Bronchial epithelial cell (primary cell): ENCODE data around the gene PIAS3. TPM values are rescaled to one million over a fixed set of nuclear protein-coding genes. Genes with fewer than 3 reads are reported as not detected.

Experiments
- DNase-seq: peaks from one replicate; pipeline ENCODE4 v3.0.0-alpha.2; 2010; ENCODE audit warnings: low read depth
- FAIRE-seq: peaks from 2 replicates; lab custom pipeline; 2011; peaks lifted over from hg19 to GRCh38; lab: Jason Lieb, UNC
- H3K27me3 ChIP-seq: 2 replicates; pipeline ENCODE4 v1.5.1; 2011; ENCODE audit warnings: low read length; ENCODE audit not compliant: control insufficient read depth, insufficient read depth
- H3K36me3 ChIP-seq: 2 replicates; pipeline ENCODE4 v1.5.1; 2011; ENCODE audit warnings: low read length; ENCODE audit not compliant: control insufficient read depth, insufficient read depth
- H3K4me3 ChIP-seq: 2 replicates; pipeline ENCODE4 v1.5.1; 2011; ENCODE audit warnings: mild to moderate bottlenecking, low read depth, low read length, control low read depth
- total RNA-seq: library from RNA; depleted of rRNA; stranded (reverse); fragments of >200 nt; gene quantifications from 2 replicates; pipeline ENCODE4 v1.2.1, GENCODE V29; 2014
- TF ChIP-seq, protein P1 (sequence below): IDR thresholded peaks from 2 replicates; pipeline ENCODE4 v1.5.1; 2011; ENCODE audit warnings: mild to moderate bottlenecking, moderate library complexity, low read length, control low read depth, inconsistent platforms; ENCODE audit not compliant: insufficient read depth, severe bottlenecking

PIAS3 gene
- total RNA-seq, 1 donor from 2014 or later: 5.0 TPM

DNA sequence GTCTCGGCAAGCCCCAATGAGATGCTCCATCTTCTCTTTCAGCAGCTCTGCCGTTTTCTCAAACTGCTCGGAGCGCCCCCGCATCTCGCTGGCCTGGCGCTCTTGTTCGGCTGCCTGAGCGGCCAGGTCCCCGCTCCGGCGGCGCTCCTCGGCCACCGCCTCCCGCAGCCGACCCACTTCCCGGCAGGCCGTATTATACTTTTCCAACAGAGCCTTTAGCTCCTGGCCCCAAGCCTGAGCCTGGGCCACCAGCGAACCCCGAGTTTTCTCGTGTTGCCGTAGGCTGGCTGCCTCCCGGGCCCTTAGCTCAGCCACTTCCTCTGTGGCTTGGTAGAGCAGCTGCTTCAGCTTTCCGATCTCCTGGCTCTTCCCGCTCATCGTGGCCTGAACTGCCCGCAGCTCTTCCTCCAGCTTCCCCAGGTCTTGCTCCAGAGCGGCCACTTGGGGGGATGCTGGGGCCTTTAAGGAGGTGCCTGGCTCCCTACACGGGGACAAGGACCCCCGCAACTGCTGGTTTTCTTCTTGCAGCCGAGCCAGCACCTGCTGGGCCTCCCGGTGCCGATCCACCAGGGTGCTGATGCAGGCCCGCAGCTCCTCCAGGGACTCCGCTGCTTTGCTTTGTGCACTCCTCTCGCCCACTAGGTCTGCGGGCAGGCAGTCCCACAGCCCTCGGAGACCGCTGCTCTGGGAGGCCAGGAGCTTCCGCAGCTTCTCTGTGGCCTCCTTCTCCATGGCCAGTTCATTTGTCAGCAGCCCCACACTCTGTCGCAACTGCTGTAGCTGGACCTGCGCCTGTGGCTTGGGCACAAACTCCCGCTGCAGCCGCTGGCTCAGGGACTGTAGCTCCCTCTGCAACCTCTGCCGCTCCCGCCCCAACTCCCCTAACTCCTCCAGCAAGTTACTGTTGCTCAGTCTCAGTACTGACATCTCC lies 13.4 kb upstream of the PIAS3 start:
- no peaks in the 10 kb centered on the region for H3K36me3 ChIP-seq
- FAIRE-seq (no peak), DNase-seq (no peak)
- no peak overlapping the region for H3K4me3 ChIP-seq
- TF ChIP-seq, protein P1, sequence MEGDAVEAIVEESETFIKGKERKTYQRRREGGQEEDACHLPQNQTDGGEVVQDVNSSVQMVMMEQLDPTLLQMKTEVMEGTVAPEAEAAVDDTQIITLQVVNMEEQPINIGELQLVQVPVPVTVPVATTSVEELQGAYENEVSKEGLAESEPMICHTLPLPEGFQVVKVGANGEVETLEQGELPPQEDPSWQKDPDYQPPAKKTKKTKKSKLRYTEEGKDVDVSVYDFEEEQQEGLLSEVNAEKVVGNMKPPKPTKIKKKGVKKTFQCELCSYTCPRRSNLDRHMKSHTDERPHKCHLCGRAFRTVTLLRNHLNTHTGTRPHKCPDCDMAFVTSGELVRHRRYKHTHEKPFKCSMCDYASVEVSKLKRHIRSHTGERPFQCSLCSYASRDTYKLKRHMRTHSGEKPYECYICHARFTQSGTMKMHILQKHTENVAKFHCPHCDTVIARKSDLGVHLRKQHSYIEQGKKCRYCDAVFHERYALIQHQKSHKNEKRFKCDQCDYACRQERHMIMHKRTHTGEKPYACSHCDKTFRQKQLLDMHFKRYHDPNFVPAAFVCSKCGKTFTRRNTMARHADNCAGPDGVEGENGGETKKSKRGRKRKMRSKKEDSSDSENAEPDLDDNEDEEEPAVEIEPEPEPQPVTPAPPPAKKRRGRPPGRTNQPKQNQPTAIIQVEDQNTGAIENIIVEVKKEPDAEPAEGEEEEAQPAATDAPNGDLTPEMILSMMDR: no peak
- H3K27me3 ChIP-seq: no peaks in the 10 kb centered on the region

DNA sequence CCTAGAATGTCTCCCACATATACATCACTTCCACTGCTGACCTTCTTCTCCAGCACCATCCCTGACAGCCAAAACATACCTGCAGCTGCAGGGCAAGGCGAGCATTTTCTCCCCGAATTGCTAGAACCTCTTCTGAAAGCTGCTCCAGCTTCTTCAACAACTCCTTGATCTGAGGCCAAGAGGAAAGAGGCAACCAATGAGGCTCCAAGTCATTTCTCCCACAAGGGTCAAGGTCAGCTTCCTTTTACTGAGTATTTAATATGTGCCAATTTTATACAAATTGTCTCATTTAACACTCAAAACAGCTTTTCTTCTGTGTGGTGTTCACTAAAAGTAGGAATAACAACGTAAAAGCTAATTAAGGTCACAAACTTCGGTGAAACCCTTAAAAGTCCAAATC lies 9.4 kb upstream of the PIAS3 start:
- DNase-seq (no peak), FAIRE-seq (no peak)
- TF ChIP-seq, protein P1: no peak
- H3K36me3 ChIP-seq: no peaks in the 10 kb centered on the region
- no peaks in the 10 kb centered on the region for H3K27me3 ChIP-seq
- H3K4me3 ChIP-seq: no peak overlapping the region

DNA sequence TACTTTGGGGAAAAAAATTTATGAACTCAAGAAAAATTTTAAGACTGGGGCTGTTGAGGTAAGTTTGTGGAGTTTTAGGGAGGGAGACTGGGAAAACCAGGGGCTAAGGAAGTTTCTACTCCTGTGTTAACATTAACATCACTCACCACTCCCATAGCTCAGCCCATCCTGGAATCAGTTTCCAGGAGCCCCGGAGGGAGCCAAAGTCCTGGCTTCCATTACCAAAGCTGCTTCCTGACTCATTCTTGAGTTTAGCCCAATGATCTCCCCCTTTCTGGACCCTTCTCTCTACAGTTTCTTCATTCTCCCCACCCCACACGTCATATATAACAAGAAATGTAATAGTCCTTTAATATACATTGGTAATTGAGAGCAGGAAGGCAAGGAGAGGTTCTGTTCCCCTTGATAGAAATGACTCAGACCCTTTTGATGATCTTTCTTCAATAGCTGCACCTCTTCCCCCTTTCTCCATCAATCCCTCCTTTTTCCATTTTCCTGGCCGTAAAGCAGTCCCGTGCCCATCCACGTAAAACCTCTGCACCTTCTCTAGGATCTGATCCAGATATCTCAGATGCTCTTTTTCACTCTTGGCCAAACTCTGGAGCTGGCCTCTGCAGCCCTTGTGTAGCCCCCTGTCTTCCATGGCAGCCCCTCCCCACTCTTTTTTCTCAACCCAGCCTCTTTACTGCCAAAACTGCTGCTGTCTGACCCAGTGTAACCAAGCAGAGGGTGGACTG lies 4.6 kb upstream of the PIAS3 start:
- Histone ChIP-seq H3K27me3 (no peaks in the 10 kb centered on the region), H3K4me3 (no peak overlapping the region), H3K36me3 (no peaks in the 10 kb centered on the region)
- no peak for FAIRE-seq
- no peak for DNase-seq
- TF ChIP-seq, protein P1: no peak

DNA sequence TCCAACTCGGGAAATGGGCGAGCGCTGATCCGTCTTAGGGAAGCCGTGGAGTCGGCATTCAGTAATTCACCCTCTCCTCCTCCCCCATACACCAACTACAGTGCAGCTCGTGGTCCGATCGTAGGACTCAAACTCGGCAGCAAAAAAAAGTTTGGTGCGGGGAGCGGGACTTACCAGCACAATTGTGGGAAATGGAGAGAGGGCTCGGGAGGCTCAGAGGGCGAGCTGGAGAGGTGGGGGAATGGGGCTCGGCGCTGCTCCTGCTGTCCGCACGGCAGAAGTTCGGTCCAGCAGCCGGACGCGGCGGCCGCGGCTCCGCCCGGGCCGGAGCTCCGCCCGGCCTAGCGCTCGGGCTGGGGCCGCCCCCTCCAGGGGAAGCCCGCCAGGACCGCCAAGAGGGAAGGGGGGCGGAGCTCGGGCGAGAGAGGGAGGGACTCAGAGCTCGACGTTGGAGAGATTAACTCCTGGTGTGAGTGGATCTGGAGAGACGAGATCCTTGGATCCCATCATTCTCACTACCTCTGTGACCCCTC lies 676 bp upstream of the PIAS3 start:
- Histone ChIP-seq H3K4me3 (peak overlapping the region; percentile 84), H3K36me3 (peaks cover 18% of the 10 kb centered on the region), H3K27me3 (no peaks in the 10 kb centered on the region)
- DNase-seq (peak; percentile 77), FAIRE-seq (no peak)
- TF ChIP-seq, protein P1: no peak

DNA sequence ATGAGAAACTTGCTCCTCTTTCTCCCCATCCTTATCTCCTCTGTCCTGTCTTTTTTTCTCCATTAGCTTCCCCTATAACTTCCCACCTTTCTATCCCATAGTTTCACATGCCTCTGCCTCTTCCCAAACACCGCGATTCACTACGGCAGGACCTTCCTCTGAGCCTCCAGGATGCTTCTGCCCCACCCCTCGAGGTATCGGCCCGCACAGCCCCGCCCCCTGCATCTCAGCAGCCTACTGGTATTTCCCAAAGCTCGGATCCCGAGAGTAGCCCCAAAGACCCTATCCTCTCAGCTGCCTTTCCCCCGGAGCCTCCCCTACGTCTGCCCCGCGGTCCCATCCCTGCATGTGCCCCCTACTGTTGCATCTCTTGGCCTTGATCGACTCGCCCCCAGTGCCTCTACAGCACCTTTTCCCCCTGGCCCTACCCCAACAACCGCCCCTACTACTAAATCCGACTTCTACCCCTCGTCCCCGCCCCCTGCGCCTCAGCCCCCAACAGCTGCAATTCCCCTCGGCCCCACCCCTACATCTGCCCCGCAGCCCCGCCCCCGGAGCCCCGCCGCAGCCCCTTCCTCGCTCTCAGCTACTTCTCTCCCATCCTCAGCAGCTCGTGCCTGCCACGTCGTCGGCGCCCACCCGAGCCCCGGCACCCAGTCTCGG lies 512 bp downstream of the PIAS3 start:
- no peak for FAIRE-seq
- TF ChIP-seq, protein P1: no peak
- peak; percentile 26 for DNase-seq
- Histone ChIP-seq H3K36me3 (peaks cover 25% of the 10 kb centered on the region), H3K27me3 (no peaks in the 10 kb centered on the region), H3K4me3 (peak overlapping the region; percentile 84)
